GDM1 (cell line): ENCODE measurements around the gene F7.

ENCODE experiments used
- DNase-seq: peaks from one replicate; lab custom pipeline; 2025; lab: John Stamatoyannopoulos, UW

F7 gene

DNA sequence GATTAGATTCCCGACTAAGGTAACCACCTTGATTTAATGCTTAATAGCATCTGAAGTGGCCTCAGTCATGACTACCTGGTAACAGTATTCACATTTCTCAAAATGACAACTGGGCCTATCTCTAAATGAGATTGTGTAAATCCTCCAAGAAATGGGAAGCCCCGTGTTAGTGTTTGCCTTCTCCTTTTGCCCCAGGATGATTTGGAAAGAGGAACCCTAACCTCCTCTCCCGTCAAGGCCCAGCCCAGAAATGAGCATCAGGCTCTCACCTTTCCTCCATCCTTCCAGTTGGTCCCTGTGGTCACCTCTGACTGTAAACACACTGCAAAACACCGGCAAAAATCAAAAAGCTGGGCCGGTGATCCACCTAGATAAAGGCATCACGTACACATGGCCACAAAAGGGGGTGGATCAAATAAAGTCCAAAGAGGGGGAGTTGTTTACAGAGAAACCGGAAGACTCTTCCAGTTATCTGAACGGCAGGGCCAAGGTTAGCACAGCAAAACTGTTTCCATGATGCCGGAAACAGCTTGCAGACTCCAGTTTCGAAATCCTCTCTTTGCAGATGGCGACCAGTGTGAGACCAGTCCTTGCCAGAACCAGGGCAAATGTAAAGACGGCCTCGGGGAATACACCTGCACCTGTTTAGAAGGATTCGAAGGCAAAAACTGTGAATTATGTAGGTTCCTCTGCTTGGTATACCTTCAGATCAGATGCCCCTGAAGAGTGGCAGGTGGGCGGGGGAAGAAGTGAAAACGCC lies 33.4 kb downstream of the F7 start:
- DNase-seq = no peak

DNA sequence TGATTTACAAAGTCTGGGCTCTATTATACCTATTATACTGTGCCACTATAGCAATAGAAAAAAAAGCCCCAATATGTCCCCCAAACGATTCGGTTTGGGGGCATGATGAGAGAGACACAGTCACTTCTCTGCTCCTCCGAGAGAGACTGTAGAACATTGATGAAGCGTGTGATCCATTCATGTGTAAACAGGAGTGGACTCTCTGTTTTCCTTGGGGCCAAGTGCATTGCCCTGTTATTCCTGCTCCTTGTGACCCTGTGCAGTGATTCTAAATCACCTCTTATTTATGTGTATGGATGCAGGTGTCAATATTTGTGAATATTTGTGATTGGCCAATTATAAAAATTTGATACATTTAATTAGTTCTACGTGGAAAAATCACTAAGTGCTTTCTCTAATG lies 34.0 kb downstream of the F7 start:
- DNase-seq = no peak

DNA sequence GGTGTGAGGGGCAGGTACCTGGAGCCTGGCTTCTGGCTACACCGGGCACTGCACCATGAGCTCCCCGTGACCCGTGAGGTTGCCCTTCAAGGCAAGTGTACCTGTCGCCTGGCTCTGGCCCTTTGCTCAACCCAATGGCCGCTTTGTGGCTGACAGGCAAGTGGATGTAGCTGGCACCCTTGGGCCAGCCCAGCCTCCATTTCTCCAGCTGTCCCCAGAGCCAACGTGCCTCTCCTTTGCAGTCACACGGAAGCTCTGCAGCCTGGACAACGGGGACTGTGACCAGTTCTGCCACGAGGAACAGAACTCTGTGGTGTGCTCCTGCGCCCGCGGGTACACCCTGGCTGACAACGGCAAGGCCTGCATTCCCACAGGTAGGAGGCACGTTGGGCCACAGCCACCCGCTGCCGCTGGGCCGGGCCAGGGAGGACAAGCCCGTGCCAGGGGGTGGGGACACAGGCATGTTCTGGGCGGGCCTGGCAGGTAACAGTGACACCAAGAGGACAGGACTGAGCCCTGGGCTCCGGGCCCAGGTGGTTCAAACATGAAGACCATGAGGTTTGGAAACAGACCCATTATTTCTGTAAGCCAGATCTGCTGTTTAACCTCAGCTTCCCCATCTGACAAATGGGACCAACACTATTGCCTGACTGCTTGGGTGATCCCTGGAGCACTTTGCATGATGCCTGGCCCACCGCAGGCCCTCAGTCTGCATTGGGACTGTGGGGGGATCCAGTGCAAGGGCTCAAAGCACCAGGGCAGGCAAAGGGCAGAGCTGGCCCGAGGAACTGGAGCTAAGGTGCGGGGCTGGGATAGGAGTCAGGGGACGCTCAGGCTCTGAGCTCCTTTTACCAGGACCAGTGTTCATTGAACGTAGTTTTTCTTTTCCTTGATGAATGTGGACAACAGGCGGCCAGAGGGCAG lies 35.3 kb downstream of the F7 start:
- no peak for DNase-seq

DNA sequence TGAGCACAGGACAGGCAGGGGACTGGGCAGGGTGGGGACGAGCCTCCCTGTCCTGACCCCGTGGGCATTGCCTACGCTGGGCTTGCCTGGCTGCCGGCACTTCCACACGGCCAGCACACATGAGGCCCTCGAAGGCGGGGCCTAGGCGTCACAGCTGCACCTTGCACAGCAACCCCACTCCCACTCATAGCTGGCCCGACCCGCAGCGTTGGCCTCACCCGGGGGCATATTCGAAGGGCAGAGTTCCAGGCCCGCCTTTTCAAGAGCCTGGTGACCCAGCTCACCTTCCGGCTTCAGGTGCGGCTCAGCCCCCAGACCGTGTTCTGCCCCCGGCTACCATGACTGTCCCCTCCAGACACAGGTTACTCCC lies 36.0 kb downstream of the F7 start:
- no peak for DNase-seq

DNA sequence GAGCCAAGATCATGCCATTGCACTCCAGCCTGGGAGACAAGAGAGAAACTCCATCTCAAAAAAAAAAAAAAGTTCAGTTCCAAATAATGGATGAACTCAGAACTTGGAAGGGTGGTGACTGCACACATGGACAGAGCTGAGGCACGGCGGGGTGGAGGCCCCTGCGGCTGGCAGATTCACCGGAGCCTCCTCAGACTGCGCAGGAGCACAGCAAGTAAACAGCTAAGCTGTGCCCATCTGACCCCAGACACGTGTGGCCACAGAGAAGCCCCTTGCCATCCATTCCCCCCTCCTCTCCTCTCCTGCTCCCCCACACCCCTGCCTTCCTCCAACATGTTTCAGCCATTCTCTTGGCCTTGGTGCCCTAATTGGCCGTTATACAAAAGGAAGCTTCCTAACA lies 37.3 kb downstream of the F7 start:
- no peak for DNase-seq

DNA sequence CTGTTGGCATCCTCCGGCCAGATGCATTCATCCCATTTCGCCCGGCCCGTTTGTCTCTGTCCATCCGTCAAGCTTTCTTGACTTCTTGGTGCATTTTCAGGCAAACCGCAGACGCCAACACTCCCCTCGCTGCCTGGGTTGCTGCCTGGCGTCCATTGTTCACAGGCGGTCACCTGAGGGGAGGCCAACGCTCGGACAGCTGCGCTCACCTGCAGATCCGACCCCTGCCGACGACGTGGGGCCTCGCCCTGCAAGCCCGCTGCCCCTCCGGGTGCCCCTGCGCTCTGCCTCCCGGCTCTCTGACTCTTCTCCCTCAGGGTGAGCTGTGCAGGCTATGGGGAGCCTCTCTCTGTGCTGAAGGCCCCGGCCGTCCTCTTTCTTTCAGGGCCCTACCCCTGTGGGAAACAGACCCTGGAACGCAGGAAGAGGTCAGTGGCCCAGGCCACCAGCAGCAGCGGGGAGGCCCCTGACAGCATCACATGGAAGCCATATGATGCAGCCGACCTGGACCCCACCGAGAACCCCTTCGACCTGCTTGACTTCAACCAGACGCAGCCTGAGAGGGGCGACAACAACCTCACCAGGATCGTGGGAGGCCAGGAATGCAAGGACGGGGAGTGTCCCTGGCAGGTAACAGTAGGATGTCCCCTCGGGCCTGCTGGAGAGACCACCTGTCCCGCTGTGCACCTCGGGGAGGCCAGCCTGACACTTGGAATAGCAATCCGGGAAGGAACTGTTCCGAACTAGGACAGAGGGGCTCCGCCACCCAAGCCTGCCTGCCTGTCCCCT lies 38.1 kb downstream of the F7 start:
- DNase-seq = no peak

DNA sequence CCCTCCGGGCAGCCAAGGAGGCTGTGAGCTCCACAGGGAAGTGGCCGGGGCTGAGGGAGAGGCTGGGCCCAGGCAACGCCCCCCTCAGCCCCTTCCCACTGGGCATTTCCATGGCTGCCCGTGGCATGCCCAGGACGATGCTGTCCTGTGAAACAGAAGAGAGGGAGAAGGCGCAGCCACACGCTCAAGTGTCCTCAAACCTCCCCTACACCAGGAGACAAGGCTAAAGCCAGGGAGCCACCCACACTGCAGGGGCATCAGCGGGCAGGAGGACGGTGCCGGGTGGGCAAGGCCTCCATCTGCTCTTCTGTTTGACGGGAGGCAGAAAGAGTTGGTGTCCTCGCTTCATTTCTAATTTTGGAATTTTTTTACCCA lies 38.7 kb downstream of the F7 start:
- DNase-seq = no peak

DNA sequence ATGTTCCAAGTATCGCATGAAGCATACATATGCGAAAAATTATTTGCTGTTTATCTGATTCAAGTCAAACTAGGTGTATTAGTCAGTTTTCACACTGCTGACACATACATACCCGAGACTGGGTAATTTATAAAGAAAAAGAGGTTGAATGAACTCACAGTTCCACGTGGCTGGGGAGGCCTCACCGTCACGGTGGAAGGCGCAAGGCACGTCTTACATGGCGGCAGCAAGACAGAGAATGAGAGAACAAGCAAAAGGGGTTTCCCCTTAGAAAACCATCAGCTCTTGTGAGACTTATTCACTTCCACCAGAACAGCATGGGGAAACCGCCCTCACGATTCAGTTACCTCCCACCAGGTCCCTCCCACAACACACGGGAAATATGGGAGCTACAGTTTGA lies 39.9 kb downstream of the F7 start:
- no peak for DNase-seq

DNA sequence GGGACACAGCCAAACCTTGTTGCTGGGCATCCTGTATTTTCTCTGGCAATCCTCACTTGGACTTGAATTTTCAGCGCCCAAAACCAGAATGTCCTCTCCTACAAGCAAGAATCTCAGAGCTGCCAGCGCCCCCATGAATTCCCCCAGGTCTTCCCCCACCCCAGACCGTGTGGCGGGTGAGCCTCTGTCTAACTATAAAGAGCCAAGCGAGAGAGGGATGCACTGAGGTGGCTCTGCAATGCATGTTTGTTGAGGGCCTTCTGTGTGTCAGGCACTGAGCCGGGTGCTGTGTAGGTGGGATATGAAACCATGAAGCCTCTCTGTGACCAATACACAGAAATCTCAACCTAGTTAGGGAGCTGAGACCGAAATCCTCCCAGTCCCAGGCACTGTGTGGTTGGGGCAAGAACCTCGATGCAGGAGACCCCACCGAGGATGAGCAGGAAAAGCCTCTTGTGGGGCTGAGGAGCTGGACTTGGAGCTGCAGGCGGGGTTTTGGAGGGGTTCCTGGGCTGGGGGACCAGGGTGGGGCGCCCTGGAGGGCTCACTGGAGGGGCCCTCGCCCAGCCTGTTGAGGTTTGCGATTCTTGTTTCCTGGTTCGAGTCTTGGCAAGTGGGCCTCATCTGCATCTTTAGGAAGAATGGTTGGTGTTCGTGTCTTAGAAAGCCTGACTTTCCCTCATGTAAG lies 40.5 kb downstream of the F7 start:
- no peak for DNase-seq

DNA sequence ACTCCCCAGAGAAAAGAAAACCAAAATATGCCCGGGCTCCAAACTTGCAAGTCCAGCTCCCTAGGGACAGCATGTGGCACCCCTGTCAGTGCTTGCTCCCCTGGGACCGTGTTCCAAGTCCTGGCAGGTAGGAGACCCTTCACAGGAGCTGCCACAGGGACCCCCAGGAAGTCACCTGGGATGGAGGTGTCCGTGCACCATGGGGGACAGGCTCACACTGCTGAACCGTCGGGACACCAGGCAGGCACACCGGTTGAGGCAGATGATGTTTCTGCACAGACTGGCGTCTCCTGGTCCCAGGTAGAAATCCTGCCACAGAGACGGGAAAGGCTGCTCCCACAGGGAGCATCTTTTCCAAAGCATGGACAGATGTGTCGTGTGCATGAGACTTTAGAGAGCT lies 41.2 kb downstream of the F7 start:
- no peak for DNase-seq

DNA sequence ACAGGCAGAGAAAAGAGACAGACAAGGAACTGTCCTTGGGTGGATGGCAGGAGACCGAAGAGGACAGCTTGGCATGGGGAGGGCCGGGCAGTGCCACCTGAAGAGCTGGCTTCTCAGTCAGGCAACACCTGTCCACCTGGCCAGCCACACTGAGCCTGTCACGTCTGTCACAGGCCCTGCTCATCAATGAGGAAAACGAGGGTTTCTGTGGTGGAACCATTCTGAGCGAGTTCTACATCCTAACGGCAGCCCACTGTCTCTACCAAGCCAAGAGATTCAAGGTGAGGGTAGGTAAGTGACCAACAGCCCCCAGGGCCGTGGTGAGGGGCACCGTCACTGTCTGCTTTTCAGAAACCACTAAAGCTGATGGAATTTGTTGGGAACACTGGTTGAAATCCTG lies 41.6 kb downstream of the F7 start:
- no peak for DNase-seq

DNA sequence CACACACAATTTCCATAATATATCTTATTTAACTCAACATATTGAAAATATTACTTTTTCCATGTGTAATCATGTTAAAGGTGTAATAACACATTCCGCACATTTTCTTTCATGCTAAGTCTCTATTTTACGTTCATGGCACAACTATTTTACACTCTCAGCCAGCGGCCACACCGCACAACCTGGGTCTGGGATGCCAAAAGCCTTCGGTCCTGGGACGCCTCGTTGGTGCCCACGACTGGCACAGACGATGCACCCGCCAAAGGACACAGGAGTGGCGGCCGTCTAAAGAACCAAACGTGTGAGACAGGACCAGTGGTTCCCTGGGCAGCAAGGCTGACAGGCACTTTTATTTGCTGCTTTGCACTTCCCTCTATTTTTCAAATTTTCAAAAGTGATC lies 42.8 kb downstream of the F7 start:
- DNase-seq = no peak

DNA sequence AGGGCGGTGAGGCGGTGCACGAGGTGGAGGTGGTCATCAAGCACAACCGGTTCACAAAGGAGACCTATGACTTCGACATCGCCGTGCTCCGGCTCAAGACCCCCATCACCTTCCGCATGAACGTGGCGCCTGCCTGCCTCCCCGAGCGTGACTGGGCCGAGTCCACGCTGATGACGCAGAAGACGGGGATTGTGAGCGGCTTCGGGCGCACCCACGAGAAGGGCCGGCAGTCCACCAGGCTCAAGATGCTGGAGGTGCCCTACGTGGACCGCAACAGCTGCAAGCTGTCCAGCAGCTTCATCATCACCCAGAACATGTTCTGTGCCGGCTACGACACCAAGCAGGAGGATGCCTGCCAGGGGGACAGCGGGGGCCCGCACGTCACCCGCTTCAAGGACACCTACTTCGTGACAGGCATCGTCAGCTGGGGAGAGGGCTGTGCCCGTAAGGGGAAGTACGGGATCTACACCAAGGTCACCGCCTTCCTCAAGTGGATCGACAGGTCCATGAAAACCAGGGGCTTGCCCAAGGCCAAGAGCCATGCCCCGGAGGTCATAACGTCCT lies 43.4 kb downstream of the F7 start:
- DNase-seq = no peak

DNA sequence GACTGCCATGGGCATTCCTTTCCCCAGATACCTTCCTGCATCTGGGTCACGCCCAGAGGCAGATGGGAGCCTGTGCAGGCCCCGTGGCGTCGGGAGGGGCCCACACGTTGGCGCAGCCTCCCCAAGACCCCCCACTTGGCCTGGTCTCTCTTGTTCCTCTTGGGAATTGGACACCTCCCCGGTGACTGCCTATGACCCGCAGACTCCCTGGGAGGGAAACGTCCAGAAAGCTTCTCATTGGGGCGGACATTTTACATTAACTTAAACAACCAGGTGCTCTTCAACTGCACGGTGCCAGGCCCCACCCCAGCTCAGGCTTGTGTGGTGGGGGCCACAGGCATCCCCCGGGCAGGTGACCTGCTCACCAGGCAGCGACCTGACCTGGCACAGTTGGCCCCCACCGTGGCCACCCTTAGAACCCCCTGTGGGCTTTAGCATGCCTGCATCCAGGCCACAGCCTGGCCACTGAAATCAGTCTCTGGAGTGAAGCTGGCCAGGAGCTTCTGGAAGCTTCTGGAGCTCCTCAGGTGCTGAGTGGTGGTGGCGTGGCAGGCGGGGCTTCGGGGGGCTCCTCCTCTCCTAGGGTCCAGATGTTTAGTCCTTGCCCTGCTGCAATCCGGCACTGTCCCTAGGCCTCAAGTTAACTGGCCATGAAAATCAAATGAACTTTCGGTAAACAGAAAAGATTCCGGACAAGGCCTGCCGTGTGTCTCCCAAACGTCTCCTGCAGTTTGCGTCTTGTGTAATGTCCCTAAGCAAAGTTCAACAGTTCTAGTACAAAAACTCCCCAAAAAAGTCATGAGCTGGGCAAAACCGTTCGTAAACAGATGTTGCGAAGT lies 44.3 kb downstream of the F7 start:
- no peak for DNase-seq

DNA sequence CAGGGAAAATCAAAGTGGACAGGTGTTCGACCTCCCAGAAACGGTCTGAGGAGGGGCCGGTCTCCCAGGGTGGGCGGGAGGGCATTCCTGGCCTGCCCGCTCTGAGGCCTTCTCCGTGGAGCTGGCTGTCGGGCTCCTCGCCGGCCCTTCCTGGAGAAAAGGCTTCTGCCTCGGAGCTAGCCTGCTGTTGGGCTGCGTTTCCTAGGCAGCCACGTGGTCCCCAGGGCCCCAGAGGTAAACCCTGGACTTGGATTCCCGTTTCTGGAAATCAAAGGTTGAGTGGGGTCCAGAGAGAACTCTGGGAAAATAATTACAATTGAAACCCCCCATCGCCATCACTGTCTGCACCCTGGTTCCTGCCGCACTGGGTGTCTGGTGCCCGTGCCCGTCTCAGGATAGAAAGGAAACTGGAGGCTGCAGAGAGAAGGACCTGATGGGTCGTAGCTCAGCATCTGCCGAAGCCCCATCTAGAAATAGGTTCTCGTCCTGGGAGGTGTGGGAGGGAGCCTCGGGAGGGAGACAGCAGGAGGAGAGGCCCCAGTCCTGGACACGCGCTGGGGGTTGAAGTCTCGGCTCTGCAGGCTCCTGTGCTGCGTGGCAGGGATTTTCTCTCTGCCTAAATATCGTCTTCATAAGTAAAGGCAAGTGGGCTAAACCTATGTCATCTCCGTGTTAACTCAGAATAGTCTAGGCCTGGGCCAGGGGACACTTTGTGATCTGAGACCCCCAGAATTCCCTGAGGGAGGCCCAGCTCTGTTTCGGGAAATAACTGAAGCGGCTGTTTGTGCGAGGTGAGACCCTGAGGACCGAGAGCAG lies 45.2 kb downstream of the F7 start:
- DNase-seq = no peak

DNA sequence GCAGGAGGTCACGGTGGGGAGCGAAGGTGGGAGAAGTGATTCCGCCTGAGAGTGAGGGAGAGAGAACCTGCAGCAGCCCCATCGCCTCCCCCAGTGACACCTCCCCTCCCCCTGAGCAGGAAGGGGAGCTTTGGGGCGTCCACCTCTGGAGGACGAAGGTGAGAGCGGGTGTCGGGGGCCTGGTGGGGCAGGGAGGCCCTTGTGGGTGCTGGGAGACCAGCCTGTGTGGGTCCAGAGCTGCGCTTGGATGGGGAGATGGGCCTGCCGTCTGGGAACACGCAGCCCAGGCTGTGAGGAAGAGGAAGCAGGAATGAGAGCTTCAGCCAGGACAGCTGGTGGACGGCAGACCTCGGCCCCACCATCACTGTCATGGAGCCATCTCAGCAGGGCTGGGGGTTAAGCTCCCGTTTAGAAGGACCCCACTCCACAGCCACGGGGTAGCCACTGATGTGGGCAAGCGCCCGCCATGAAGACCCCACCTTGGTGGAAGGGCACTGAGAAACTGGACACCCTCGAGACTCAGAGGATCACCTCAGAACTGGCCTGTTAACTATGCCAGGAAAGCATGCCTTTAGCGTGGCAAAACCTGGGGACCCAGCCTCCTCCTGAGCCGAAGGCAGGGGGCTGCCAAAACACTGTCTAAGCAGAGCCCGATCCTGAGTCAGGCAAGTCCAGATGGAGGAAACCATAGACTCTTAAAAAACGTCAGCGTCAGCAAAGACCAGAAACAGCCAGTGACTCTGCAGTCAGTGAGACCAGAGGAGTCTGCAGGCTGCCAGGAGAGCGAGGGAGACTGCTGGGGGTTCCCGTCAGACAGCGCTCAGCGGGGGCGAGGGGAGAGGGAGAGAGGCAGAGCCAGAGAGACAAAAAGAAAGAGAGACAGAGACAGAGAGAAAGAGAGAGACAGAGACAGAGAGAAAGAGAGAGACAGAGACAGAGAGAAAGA lies 46.4 kb downstream of the F7 start:
- no peak for DNase-seq

DNA sequence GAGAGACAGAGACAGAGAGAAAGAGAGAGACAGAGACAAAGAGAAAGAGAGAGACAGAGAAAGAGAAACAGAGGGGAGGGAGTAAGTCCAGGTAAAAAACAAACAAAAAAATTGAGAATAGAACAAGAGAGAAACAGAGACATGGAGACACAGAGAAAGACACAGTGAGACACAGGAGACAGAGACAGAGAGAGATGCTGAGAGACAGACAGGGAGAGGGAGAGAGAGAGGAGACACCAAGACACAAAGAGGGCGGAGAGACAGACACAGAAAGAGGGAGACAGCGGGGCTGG lies 47.0 kb downstream of the F7 start:
- DNase-seq = no peak

DNA sequence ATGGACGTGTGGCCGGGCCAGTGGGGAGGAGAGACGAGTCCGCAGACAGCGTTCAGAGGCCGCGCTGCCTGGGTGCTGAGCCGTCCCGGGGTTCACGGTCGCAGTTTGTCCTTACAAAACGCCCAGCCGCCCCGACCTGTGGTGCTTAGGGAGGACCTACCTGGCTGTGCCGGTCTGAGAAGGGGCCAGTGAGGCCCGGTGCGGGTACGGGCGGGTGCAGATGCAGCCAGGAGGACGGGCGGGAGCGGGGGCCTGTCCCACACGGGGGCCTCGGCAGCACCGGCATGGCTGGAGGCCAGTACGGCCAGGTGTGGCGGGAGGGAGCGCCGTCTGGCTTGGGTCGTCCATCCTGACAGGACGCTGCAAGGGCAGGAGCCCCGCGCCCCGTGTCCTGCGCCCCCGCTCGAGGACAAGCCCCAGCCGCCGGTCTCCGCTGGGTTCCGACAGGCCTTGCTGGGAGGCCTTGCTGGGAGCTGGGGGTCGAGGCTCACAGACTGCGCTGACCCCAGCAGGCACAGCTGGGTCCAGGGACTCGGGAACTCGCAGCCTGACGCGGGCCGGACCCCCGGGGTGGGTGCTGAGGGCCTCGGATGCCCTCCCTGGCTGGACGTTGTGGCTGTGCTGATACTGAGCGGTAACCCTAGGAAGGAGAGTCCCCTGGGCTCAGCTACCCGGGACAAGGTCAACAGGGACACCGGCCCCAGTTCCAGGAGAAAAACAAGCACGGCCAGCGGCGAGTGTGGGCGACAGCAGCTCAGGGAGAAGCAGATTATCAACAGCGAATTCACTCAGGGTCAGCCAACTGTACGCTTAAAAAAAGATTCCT lies 47.6 kb downstream of the F7 start:
- DNase-seq = no peak
